Endothelial cell of umbilical vein (primary cell): ENCODE measurements around the gene PFKFB1.

Experiments used
- CTCF ChIP-seq, 2 donors: IDR thresholded peaks; 1 replicate in 1 of 2; 2 replicates in 1 of 2; pipeline ENCODE4 v1.5.1; 2011; ENCODE audit warnings: low read length in 2 of 2, mild to moderate bottlenecking in 2 of 2, moderate library complexity in 2 of 2, control low read depth in 1 of 2, inconsistent platforms in 1 of 2, low read depth in 1 of 2; ENCODE audit not compliant: insufficient read depth in 1 of 2; ENCODE audit errors: extremely low read depth in 1 of 2
- EZH2 ChIP-seq: IDR thresholded peaks from 2 replicates; pipeline ENCODE4 v1.6.1; 2012; ENCODE audit warnings: borderline replicate concordance, low read depth, mild to moderate bottlenecking, moderate library complexity, low read length, inconsistent platforms; ENCODE audit not compliant: severe bottlenecking
- JUN ChIP-seq: IDR thresholded peaks from 2 replicates; pipeline ENCODE4 v1.6.1; 2011; ENCODE audit warnings: borderline replicate concordance, low read depth; ENCODE audit not compliant: insufficient read length, insufficient read depth
- MYC ChIP-seq: IDR thresholded peaks from one replicate; pipeline ENCODE4 v1.6.1; 2011; ENCODE audit warnings: mild to moderate bottlenecking, low read depth, low read length
- POLR2A ChIP-seq: IDR thresholded peaks from 2 replicates; pipeline ENCODE4 v1.6.1; 2012; ENCODE audit warnings: low read depth, mild to moderate bottlenecking, control low read depth, low read length
- POLR2AphosphoS5 ChIP-seq: IDR thresholded peaks from 2 replicates; pipeline ENCODE4 v1.6.1; 2012; ENCODE audit warnings: low read depth, mild to moderate bottlenecking, control low read depth, low read length, moderate library complexity; ENCODE audit not compliant: insufficient read depth
- TF ChIP-seq, protein P1 (sequence below): IDR thresholded peaks from 2 replicates; pipeline ENCODE4 v1.6.1; 2011; ENCODE audit not compliant: insufficient read depth, insufficient read length

GRCh38 chrX:55028611-55029010, 34.6 kb upstream of the PFKFB1 start:
- TF ChIP-seq CTCF (IDR thresholded peaks at IDR 0.05; ENCODE audit: extremely low read depth in 1 of 2, insufficient read depth in 1 of 2, low read depth in 1 of 2, low read length in 2 of 2) (no peak), EZH2 (no peak), POLR2A (no peak), POLR2AphosphoS5 (no peak), MYC (no peak), JUN (no peak)
- TF ChIP-seq, protein P1, sequence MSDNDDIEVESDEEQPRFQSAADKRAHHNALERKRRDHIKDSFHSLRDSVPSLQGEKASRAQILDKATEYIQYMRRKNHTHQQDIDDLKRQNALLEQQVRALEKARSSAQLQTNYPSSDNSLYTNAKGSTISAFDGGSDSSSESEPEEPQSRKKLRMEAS, result no peak
